Calu3 (cell line): ENCODE measurements around the gene DLGAP4. TPM values are rescaled to one million over a fixed set of nuclear protein-coding genes. Genes with fewer than 3 reads are reported as not detected.

Experiments used
- BruUV-seq: library from RNA; stranded (reverse); fragments of 400-500 nt; replicated peaks from 2 replicates; lab custom pipeline; 2021; lab: Mats Ljungman, UMichigan
- CTCF ChIA-PET: fragments of 300-600 bp; sonication (Branson Sonifier 250); formaldehyde crosslinking; loops from one replicate; lab custom pipeline; 2022; ENCODE audit warnings: antibody characterized with exemption; lab: Charles Lee
- DNase-seq: peaks from one replicate; pipeline ENCODE4 v3.0.0; 2022
- H3K27ac Mint-ChIP-seq: one replicate; pipeline ENCODE4 v1.8.0; 2022; ENCODE audit warnings: mixed read lengths; ENCODE audit not compliant: unreplicated experiment
- H3K27me3 Mint-ChIP-seq: one replicate; pipeline ENCODE4 v1.8.0; 2022; ENCODE audit warnings: mixed read lengths; ENCODE audit not compliant: unreplicated experiment
- H3K36me3 Mint-ChIP-seq: one replicate; pipeline ENCODE4 v1.8.0; 2022; ENCODE audit warnings: mild to moderate bottlenecking, moderate library complexity, mixed read lengths; ENCODE audit not compliant: insufficient read depth, unreplicated experiment
- H3K4me1 Mint-ChIP-seq: one replicate; pipeline ENCODE4 v1.8.0; 2022; ENCODE audit warnings: mild to moderate bottlenecking, low read depth, mixed read lengths; ENCODE audit not compliant: unreplicated experiment
- H3K4me3 Mint-ChIP-seq: one replicate; pipeline ENCODE4 v1.8.0; 2022; ENCODE audit warnings: mild to moderate bottlenecking, low read depth, moderate library complexity, mixed read lengths; ENCODE audit not compliant: unreplicated experiment
- H3K9me3 Mint-ChIP-seq: one replicate; pipeline ENCODE4 v1.8.0; 2022; ENCODE audit warnings: low read depth, mixed read lengths; ENCODE audit not compliant: unreplicated experiment
- intact Hi-C: fragments of 100-400 bp; cut with micrococcal nuclease; formaldehyde crosslinking; loops from one replicate; pipeline ENCODE4 v1.10.0; 2022; ENCODE audit not compliant: unreplicated experiment
- total RNA-seq: library from RNA; stranded (reverse); gene quantifications from 2 replicates; pipeline ENCODE4 v1.2.3, GENCODE V29; 2022
- TF ChIP-seq, protein P1 (sequence below): fragments of 200-600 bp; IDR thresholded peaks from one replicate; pipeline ENCODE4 v1.8.0; 2022; ENCODE audit warnings: antibody characterized with exemption; ENCODE audit not compliant: unreplicated experiment

Gene DLGAP4
- total RNA-seq, 1 experiment from 2014 or later: 66.4 TPM

GRCh38 chr20:36454698-36455427 lies 148.7 kb downstream of the DLGAP4 start:
- Mint-ChIP-seq H3K9me3 (no peaks in the 10 kb centered on the region), H3K4me1 (peaks cover 16% of the 10 kb centered on the region), H3K4me3 (no peak overlapping the region), H3K36me3 (no peaks in the 10 kb centered on the region), H3K27ac (no peak overlapping the region), H3K27me3 (peaks cover 58% of the 10 kb centered on the region)
- CTCF ChIA-PET: interaction anchor here (0.7 to 0.9 kb wide), 2 partner anchors 8 to 15 kb away, joined by 3 read pairs; no protein-coding TSS in a partner anchor
- intact Hi-C loops: no loop called here
- DNase-seq: peak; percentile 46
- TF ChIP-seq, protein P1, sequence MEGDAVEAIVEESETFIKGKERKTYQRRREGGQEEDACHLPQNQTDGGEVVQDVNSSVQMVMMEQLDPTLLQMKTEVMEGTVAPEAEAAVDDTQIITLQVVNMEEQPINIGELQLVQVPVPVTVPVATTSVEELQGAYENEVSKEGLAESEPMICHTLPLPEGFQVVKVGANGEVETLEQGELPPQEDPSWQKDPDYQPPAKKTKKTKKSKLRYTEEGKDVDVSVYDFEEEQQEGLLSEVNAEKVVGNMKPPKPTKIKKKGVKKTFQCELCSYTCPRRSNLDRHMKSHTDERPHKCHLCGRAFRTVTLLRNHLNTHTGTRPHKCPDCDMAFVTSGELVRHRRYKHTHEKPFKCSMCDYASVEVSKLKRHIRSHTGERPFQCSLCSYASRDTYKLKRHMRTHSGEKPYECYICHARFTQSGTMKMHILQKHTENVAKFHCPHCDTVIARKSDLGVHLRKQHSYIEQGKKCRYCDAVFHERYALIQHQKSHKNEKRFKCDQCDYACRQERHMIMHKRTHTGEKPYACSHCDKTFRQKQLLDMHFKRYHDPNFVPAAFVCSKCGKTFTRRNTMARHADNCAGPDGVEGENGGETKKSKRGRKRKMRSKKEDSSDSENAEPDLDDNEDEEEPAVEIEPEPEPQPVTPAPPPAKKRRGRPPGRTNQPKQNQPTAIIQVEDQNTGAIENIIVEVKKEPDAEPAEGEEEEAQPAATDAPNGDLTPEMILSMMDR: no peak
- BruUV-seq: no TSS peak

DNA sequence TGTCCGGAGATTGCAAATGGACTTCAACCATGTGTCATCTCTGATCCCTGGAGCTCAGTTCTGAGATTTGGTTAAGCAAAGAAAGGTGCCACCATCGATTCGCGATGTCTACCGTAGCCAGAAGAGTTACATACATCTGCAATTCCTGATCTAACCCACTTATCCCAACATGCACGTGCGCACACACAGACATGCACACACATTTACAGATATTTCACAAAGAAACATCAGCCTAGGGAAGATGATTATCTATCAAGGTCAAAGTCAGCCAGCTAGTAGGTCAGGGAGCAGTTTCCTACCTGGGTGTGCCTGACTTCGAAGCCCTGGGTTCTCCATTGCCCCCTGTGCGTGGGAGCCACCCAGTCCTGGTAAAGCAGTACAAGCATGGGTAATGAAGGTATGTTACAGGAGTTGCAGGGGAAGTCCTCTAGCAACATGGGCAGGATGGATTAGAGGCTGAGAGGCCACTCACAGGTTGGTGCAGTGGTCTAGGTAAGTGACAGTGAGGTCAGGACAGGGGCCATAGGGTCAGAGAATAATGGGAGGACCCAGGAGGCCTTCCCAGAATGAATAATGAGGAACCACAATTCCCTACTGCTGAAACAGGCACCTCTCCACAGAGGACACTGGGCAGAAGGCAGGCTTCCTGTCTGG lies 150.0 kb downstream of the DLGAP4 start:
- BruUV-seq: no TSS peak
- Mint-ChIP-seq H3K9me3 (no peaks in the 10 kb centered on the region), H3K27me3 (peaks cover 45% of the 10 kb centered on the region), H3K4me1 (peaks cover 25% of the 10 kb centered on the region), H3K27ac (no peak overlapping the region), H3K4me3 (no peak overlapping the region), H3K36me3 (peaks cover 9% of the 10 kb centered on the region)
- CTCF ChIA-PET: interaction anchor here (0.5 kb wide), 1 partner anchor 421 kb away, joined by 4 read pairs; no protein-coding TSS in a partner anchor
- intact Hi-C loops: no loop called here
- TF ChIP-seq, protein P1: no peak
- DNase-seq: no peak

GRCh38 chr20:36460648-36461599 lies 154.8 kb downstream of the DLGAP4 start:
- Mint-ChIP-seq H3K27ac (peak overlapping the region; percentile 92), H3K4me1 (peaks cover 40% of the 10 kb centered on the region), H3K4me3 (peak overlapping the region; percentile 99), H3K27me3 (peaks cover 11% of the 10 kb centered on the region), H3K9me3 (no peaks in the 10 kb centered on the region), H3K36me3 (peaks cover 27% of the 10 kb centered on the region)
- CTCF ChIA-PET: interaction anchor here (0.7 kb wide), 1 partner anchor 285 kb away, joined by 4 read pairs; no protein-coding TSS in a partner anchor
- TF ChIP-seq, protein P1: no peak
- peak; percentile 94 for DNase-seq
- intact Hi-C loops: no loop called here
- no TSS peak for BruUV-seq
